ENCODE results near the gene THAP10. TPM values are rescaled to one million over a fixed set of nuclear protein-coding genes. Genes with fewer than 3 reads are reported as not detected.

THAP10 gene
- total and polyA plus RNA-seq, 9 of the 15 experiments (the other 6 are each of a cell fraction or from before 2014, with no cell fraction given), result 0.04 to 0.28 (median 0.09) TPM; not detected in 3

- no peak for TF ChIP-seq AFF4 (CRISPR knock-in tag; IDR thresholded peaks at IDR 0.05)
Measured at GRCh38 chr15:70835841-70836240, 56.4 kb downstream of the THAP10 start (continued).

- no peaks in the 10 kb centered on the region for H3K9me1 ChIP-seq (ENCODE audit: control insufficient read depth, insufficient read depth, low read length)
- peaks cover 0 to 17% of the 10 kb centered on the region in 2 experiments; a peak in 2 of 5 replicates for H3K27me3 ChIP-seq (ENCODE audit: control insufficient read depth in 2 of 2, insufficient read depth in 2 of 2, low read length in 2 of 2)
- no peak overlapping the region for H3K9ac ChIP-seq (ENCODE audit: insufficient read depth in 1 of 2, low read depth in 2 of 2, low read length in 2 of 2)
- no peaks in the 10 kb centered on the region for H3K9me3 ChIP-seq (replicated peaks; ENCODE audit: control insufficient read depth, insufficient read depth, low read depth, low read length)
- no peak for ATAC-seq
- no peak overlapping the region for H2AFZ ChIP-seq (ENCODE audit: low read depth, low read length)
- intact Hi-C loops (cut with micrococcal nuclease) (no loop called here), in situ Hi-C loops (cut with MboI) (no loop called here)
- no TSS peak for BruUV-seq (replicated peaks)
- no peaks in the 10 kb centered on the region for H3K36me3 ChIP-seq (ENCODE audit: control insufficient read depth, insufficient read depth, low read length)
- H3K4me3 ChIP-seq, result no peak overlapping the region
- no peak for FAIRE-seq
- H3K4me2 ChIP-seq (ENCODE audit: insufficient read depth, low read length), result no peak overlapping the region
- H3K4me1 ChIP-seq (replicated peaks in 1 of 2; ENCODE audit: control insufficient read depth in 2 of 2, insufficient read depth in 2 of 2, low read length in 2 of 2), result no peaks in the 10 kb centered on the region
- H3K79me2 ChIP-seq (ENCODE audit: control insufficient read depth, insufficient read depth, low read length), result no peaks in the 10 kb centered on the region
- ChIA-PET POLR2A (no interaction called here), CTCF (ENCODE audit: low intra/inter-chr PET ratio) (no interaction called here)
- no peak overlapping the region for H3K27ac ChIP-seq (ENCODE audit: extremely low read depth, low read depth, low read length)
- no peak for DNase-seq (ENCODE audit: extremely low read depth in 1 of 4, low spot score in 3 of 4)
- H4K20me1 ChIP-seq (replicated peaks; ENCODE audit: control insufficient read depth, insufficient read depth, low read length), result no peaks in the 10 kb centered on the region; the same call in 1 of the 2 replicates
- 2% methylated on average over 6 of the region's 6 CpGs for WGBS (ENCODE audit: insufficient coverage, low coverage, missing lambda C conversion rate)
- TF ChIP-seq ID3 (CRISPR knock-in tag; IDR thresholded peaks at IDR 0.05) (no peak), ID3 (tag; IDR thresholded peaks at IDR 0.05) (no peak), SOX6 (IDR thresholded peaks at IDR 0.05) (no peak), HINFP (tag; conservative IDR thresholded peaks at IDR 0.05; ENCODE audit: low read depth) (no peak)
Measured at GRCh38 chr15:70835415-70835814, 56.8 kb downstream of the THAP10 start.

Data from K562 (cell line).